ENCODE data around the gene RAB28.

Gene RAB28

DNA sequence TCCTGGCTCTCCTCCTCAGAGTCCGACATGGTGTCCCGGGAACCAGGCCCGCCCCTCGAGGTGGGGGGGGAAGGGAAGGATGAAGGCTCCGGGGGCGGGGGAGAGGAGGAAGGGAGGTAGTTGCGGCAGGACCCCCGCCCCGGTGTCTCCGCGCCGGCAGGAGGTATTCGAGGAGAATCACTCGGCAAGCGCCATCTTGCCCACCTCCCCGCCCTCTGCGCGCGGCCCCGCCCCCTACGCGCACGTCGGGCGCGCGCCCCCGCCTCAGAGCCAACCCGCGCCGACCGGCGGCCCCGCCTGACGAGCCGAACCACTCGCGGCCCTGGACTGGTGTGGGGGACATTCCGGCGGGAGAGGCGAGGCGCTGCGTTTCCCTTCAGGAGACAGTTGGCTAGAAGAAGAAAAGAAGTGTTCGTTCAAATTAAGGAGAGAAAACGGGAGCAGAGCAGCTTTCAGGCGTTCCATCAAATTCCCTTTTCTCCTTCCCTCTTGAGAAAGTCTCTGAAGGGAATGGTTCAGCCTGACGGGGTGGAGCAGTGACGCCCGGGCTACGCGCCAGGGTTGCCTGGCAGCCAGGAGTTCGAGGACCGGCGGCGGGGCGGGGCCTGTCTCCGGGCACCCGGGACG lies at the start of gene RAB28:
Gene RAB28 (minus strand): TSS at position 219 of the 627 bp plus-strand sequence.
- peak; percentile 83 to 89 (median 86) for DNase-seq (ENCODE audit: low read depth in 4 of 4, low spot score in 1 of 4)

- DNase-seq (ENCODE audit: low read depth in 4 of 4, low spot score in 1 of 4), result no peak
Observed at GRCh38 chr4:13531625-13531998, 47.5 kb upstream of the RAB28 start.

GRCh38 chr4:13530823-13531624 lies 46.9 kb upstream of the RAB28 start:
- no peak for DNase-seq (ENCODE audit: low read depth in 4 of 4, low spot score in 1 of 4)

DNA sequence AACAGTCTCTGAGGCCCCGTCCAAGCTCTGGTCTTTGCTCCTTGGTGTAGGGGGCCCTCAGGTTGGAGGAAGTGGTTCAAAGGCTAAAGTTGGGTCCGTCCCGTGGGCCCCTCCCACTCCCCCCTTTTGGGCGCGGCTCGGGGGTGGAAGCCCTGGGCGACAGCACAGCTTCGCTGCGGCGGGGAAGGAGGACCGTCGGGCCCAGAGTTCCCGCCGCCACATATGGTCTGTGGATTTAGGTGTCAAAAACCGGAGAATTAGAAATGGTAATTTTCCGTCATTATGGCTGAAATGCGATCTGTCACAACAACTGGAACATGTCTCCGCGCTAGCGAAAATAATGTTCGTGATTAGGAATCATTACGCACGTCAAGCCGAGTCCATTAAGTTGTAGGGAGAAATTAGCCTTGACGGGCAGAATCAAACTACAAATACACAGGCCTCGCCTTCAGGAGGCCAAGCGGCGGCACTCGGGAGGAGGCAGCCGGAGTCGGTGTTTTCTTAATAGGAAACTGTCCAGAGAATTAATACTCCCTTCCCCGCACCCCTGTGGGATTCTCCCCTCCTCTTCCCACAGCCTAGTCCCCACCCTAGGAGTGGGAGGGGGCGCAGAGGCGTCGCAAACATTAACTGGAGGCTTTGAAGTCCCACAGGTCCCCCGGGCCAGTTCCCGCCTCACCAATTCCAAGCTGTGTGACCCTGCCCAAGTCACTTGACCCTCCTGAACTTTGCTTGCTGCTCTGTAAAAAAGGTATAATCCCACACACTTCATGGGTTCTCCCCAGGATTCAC lies 45.2 kb upstream of the RAB28 start:
- DNase-seq (ENCODE audit: low read depth in 4 of 4, low spot score in 1 of 4), result no peak

DNA sequence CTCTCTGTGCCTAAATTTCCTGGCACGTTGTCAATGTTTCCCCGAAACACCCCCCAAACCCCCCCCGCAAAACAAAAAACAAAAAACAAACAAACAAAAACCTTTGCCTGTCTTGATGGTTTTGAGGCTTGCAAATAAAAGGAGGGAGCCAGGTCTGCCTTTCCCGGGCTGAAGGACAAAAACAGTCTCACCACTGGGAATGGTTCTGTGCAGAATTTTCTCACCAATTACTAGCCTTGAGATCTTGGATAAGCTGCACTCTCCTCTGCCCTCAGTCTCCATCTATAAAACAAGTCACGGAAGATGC lies 44.6 kb upstream of the RAB28 start:
- no peak for DNase-seq (ENCODE audit: low read depth in 4 of 4, low spot score in 1 of 4)

DNA sequence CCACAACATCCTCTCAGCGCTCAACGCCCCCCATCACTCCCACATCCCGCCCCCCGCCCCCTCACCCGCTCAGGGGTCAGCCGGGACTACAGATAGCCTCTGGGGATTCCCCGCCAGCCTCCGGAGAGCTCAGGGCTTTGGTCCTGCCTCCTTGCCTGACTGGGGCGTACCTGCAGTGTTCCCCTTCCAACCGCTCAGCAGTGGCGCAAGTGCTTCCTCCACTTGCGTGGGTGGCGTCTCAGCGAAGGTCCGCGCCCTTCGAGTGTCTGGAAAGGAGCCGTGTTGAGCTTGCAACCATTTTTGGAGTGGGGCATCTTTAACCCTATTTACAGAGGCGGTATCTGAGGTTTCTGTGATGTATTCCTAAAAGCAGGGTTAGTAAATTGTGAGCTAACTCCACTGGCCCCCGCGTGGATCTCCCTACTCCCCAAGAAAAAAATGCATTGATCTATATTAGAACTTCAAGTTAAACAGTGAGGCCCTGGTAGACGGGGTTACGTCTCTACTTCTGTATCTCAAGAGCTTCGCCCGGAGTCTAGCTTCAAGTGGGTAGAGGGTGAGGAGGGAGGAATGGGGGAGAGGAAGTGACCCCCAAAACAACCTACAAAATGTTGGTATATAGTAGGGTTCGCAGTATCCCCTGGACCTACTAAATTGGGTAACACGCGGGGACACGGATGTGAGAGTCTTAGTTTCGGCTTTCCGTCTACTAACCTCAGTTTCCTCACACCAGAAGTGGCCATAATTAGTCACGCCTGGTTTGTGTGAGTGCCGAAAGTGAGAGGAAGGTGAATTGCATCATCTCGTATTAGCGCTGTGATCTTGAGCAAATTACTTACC lies 44.1 kb upstream of the RAB28 start:
- DNase-seq (ENCODE audit: low read depth in 4 of 4, low spot score in 1 of 4), result no peak

DNA sequence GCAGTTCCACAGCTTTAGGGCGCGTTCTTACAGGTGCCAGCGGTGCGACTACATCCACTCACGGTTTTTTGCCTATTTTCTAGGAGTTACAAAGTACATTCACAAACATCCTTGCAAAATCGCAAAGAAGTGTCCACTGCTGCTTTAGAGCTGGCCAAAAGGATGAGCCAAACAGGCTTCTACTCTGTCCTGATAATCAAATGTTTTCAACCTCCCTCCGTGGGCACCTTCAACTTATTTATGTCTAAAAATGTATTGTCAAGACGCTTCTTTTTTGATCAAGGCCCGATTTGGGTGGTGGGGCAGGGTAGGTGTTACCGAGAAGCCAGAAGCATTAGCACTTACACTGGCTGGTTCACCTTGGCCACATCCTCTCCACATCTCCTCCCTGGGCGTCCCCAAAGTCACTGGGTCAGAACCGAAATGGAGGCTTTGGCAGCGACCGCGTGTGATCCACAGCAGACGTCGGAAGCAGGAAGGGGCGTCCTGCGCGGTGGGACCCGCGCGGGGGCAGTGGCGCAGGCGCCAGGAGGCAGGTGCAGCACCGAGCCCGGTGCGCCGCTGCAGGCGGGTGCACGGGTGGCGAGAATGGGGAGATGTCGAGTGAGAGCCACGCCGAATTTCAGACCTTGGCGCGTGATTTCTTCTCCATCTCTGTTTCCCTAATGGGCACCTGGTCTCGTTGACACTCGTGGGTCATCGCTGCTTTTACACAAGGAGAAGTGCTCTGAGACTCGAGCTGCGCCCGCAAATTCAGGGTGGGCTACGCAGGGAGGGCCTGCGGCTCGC lies 43.2 kb upstream of the RAB28 start:
- no peak for DNase-seq (ENCODE audit: low read depth in 4 of 4, low spot score in 1 of 4)

DNA sequence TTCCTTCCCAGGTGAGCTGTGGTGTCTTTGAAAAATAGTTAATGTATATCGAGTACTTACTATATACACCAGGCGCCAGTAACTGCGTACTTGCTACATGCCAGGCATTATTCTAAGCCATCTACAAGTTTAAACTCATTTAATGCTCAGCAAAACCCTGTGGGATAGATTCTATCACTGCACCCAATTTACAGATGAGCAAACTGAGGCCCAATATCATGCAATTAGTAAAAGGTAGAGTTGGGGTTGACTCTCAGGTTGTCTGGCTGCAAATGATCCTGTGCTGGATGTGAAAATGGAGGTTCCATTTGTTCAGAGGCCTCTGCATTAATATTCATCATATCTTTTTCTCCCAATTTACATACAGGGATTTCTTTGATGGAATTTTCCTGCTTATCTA lies 42.5 kb upstream of the RAB28 start:
- no peak for DNase-seq (ENCODE audit: low read depth in 4 of 4, low spot score in 1 of 4)

GRCh38 chr4:13525606-13526281 lies 41.6 kb upstream of the RAB28 start:
- no peak for DNase-seq (ENCODE audit: low read depth in 4 of 4, low spot score in 1 of 4)

DNA sequence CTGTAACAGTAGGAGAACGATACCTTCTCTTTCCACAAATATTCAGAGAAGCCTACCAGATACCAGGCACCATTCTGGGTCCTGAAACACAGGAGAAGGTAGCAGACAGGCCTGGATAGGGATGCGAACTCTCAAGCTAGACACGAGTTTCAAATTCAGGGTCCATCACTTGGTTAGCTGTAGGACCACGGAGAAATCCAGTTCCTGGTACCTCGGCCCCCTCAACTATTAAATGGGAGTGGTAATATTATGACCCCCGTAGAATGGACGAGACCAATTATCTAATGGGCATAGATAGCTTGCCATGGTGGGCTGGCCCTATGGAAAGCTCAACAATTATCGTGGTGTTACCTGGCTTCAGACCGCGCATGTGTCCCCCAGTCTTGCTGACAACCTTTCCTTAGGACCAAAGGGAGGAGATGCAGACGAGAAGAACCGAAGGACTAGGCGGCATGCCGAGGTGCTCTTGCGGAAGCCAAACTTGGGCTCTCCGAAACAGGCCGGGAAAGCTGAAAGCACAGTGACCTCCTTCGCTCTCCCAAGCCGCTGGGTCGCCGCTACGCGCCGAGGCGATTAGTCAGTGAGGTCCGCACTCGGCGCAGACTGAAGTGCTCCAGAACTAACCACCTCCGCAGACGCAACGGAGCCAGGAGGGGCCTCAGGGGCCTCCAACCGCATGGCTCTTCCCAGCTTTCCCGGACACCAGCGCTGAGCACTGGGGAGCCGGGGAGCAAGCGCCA lies 40.5 kb upstream of the RAB28 start:
- no peak for DNase-seq (ENCODE audit: low read depth in 4 of 4, low spot score in 1 of 4)

- no peak for DNase-seq (ENCODE audit: low read depth in 4 of 4, low spot score in 1 of 4)
Observed at GRCh38 chr4:13523591-13524503, 39.7 kb upstream of the RAB28 start.

GRCh38 chr4:13523105-13523477 lies 39.0 kb upstream of the RAB28 start:
- DNase-seq (ENCODE audit: low read depth in 4 of 4, low spot score in 1 of 4), result no peak

GRCh38 chr4:13522282-13523104 lies 38.4 kb upstream of the RAB28 start:
- no peak for DNase-seq (ENCODE audit: low read depth in 4 of 4, low spot score in 1 of 4)

GRCh38 chr4:13521047-13521446 lies 36.9 kb upstream of the RAB28 start:
- DNase-seq (ENCODE audit: low read depth in 4 of 4, low spot score in 1 of 4), result no peak

DNA sequence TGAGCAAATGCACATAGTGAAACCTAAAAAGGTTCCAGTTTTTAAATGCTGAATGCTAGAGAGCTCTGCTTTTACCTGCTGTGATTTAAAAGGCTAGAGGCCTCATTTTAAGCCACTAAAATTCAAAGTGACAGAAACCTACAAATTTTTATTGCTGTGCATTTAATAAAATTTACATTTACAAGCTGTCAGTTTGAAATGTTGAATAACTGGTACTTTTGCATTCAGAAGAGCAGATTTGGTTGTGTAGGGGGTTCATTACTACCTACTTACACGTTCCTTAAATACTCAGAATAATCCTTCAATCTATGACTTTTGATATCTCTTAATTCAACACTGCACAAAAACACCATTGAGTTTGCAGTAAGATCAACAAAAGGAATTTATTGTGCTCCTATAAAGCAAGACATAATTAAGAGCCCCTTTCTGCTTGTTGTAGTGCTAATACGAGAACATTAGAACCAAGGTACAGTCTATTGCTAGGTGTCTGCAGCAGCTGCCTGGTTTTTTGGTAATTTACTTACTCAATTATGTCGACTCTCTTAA lies 32.2 kb upstream of the RAB28 start:
- DNase-seq (ENCODE audit: low read depth in 4 of 4, low spot score in 1 of 4), result no peak

DNA sequence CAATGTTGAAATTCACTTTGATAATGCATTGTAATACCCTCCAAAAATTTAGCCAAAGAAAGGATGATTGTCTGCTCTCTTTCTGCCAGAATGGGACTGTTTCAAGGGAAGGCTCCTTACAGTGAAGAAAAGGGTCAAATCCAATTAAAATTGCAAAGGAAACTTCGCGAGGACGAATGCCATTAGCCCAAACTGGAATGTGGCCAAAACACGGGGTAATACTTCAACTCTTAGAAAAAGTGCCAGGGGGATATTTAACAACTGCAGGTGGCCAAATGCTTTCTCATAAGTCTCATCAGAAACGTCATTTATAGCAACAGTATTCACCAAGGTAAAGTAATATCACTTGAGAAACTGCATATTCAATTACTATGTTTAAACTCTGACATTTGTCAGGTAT lies 31.1 kb upstream of the RAB28 start:
- no peak for DNase-seq (ENCODE audit: low read depth in 4 of 4, low spot score in 1 of 4)

DNA sequence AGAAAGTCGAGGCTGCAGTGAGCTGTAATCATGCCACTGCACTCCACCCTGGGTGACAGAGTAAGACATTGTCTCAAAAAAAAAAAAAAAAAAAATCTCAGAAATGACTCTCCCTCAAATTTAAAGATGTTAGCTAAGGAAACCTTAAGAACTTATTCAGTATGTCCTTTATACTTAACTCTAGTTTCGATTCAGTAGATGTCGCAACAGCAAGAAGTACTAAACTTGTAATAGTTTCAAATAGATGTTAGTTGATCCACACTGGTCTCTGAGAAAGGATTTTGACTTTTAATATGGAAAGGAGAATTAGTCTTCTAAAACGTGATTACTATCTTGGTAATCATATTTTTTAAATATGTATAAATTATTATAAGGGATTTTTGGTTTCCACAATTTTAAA lies 30.6 kb upstream of the RAB28 start:
- no peak for DNase-seq (ENCODE audit: low read depth in 4 of 4, low spot score in 1 of 4)

All from stimulated activated CD4-positive, alpha-beta T cell treated with anti-CD3 and anti-CD28 coated beads, Interleukin-1b, Interleukin-23, amount 100 ng/mL, for 24 hours (primary cell).